HepG2 (cell line): ENCODE results near the gene PPP1R18. TPM values are rescaled to one million over a fixed set of nuclear protein-coding genes. Genes with fewer than 3 reads are reported as not detected.

Experiments used
- BORCS8-MEF2B ChIP-seq: sonication (generic); formaldehyde crosslinking; IDR thresholded peaks from 2 replicates; pipeline ENCODE4 v1.8.0; 2022; ENCODE audit warnings: mild to moderate bottlenecking, missing genetic modification reagents
- HDAC1 ChIP-seq: sonication (generic); formaldehyde crosslinking; IDR thresholded peaks from 2 replicates; pipeline ENCODE4 v1.5.1; 2020; ENCODE audit warnings: mild to moderate bottlenecking, missing genetic modification reagents
- JDP2 ChIP-seq: sonication (generic); formaldehyde crosslinking; IDR thresholded peaks from 2 replicates; pipeline ENCODE4 v1.8.1; 2022; ENCODE audit warnings: missing genetic modification reagents, borderline replicate concordance
- NR2F2 ChIP-seq: IDR thresholded peaks from 2 replicates; pipeline ENCODE4 v1.6.1; 2012; ENCODE audit warnings: low read depth, inconsistent platforms, borderline replicate concordance
- RAD21 ChIP-seq: fragments of 450-650 bp; formaldehyde crosslinking; IDR thresholded peaks from 2 replicates; pipeline ENCODE4 v1.5.0; 2020; ENCODE audit warnings: mild to moderate bottlenecking
- RARA ChIP-seq: IDR thresholded peaks from 2 replicates; pipeline ENCODE4 v1.6.1; 2016; ENCODE audit warnings: missing genetic modification reagents, missing compliant biosample characterization
- REPIN1 ChIP-seq: sonication (generic); formaldehyde crosslinking; IDR thresholded peaks from 2 replicates; pipeline ENCODE4 v1.8.0; 2022; ENCODE audit warnings: missing genetic modification reagents, low read depth, mild to moderate bottlenecking, borderline replicate concordance
- TBX2 ChIP-seq: sonication (generic); formaldehyde crosslinking; IDR thresholded peaks from 2 replicates; pipeline ENCODE4 v1.5.0; 2020; ENCODE audit warnings: missing genetic modification reagents, mild to moderate bottlenecking, borderline replicate concordance
- TCF7L2 ChIP-seq: IDR thresholded peaks from 2 replicates; pipeline ENCODE4 v1.6.1; 2011; ENCODE audit warnings: mild to moderate bottlenecking, low read depth, low read length, moderate library complexity
- TGIF2 ChIP-seq: IDR thresholded peaks from 2 replicates; pipeline ENCODE4 v1.6.1; 2016; ENCODE audit warnings: control low read depth, missing compliant biosample characterization
- THYN1 ChIP-seq: sonication (generic); formaldehyde crosslinking; IDR thresholded peaks from 2 replicates; pipeline ENCODE4 v1.8.1; 2023; ENCODE audit warnings: low read depth, mild to moderate bottlenecking, moderate library complexity, missing genetic modification reagents, borderline replicate concordance
- ZMYM2 ChIP-seq: sonication (generic); formaldehyde crosslinking; IDR thresholded peaks from 2 replicates; pipeline ENCODE4 v1.8.0; 2022; ENCODE audit warnings: mild to moderate bottlenecking, missing genetic modification reagents
- ZNF160 ChIP-seq: sonication (generic); formaldehyde crosslinking; IDR thresholded peaks from 2 replicates; pipeline ENCODE4 v1.8.0; 2022; ENCODE audit warnings: mild to moderate bottlenecking, inconsistent platforms, missing genetic modification reagents
- ZNF251 ChIP-seq: sonication (generic); formaldehyde crosslinking; IDR thresholded peaks from 2 replicates; pipeline ENCODE4 v1.9.0; 2021; ENCODE audit warnings: mild to moderate bottlenecking, missing genetic modification reagents
- ZNF382 ChIP-seq: sonication (generic); formaldehyde crosslinking; IDR thresholded peaks from 2 replicates; pipeline ENCODE4 v1.5.0; 2020; ENCODE audit warnings: missing genetic modification reagents, mild to moderate bottlenecking, borderline replicate concordance
- ZNF432 ChIP-seq: sonication (generic); formaldehyde crosslinking; IDR thresholded peaks from 2 replicates; pipeline ENCODE4 v1.5.0; 2020; ENCODE audit warnings: missing genetic modification reagents, mild to moderate bottlenecking, borderline replicate concordance
- ZNF615 ChIP-seq: sonication (generic); formaldehyde crosslinking; IDR thresholded peaks from 2 replicates; pipeline ENCODE4 v1.5.0; 2020; ENCODE audit warnings: mild to moderate bottlenecking, missing genetic modification reagents, borderline replicate concordance
- ZNF891 ChIP-seq: sonication (generic); formaldehyde crosslinking; IDR thresholded peaks from 2 replicates; pipeline ENCODE4 v1.5.0; 2020; ENCODE audit warnings: mild to moderate bottlenecking, missing genetic modification reagents
- ZSCAN30 ChIP-seq: sonication (generic); formaldehyde crosslinking; IDR thresholded peaks from 2 replicates; pipeline ENCODE4 v1.5.0; 2020; ENCODE audit warnings: mild to moderate bottlenecking, missing genetic modification reagents
- polyA plus RNA-seq, 8 experiments: library from polyadenylated mRNA; depleted of rRNA in 3 of 8; stranded (reverse) in 7 of 8; unstranded in 1 of 8; fragments of >200 nt; fragmentation: Illumina TruSeq in 4 of 8; extraction: Trizol in 4 of 8; gene quantifications; 2 replicates each; pipeline versions ENCODE4 v1.2.1 to v1.2.3, GENCODE V29; 2011 to 2016; ENCODE audit warnings: low read depth in 4 of 8, missing spikeins in 1 of 8, mixed read lengths in 1 of 8; ENCODE audit not compliant: insufficient read depth in 1 of 8
- total RNA-seq, 5 experiments: library from RNA; depleted of rRNA; stranded (reverse); fragments of >200 nt; fragmentation: Illumina TruSeq; extraction: Trizol; gene quantifications; 2 replicates each; pipeline ENCODE4 v1.2.3, GENCODE V29; 2016; ENCODE audit warnings: low read depth in 1 of 5
- TF ChIP-seq, protein P1 (sequence below): sonication (generic); formaldehyde crosslinking; IDR thresholded peaks from 2 replicates; pipeline ENCODE4 v1.4.0; 2020; ENCODE audit warnings: mild to moderate bottlenecking, missing genetic modification reagents, borderline replicate concordance
- TF ChIP-seq, protein P2 (sequence below): IDR thresholded peaks from 2 replicates; pipeline ENCODE4 v1.6.1; 2016; ENCODE audit warnings: low read depth
- TF ChIP-seq, protein P3 (sequence below): sonication (generic); formaldehyde crosslinking; IDR thresholded peaks from 2 replicates; pipeline ENCODE4 v1.9.0; 2022; ENCODE audit warnings: low read depth, missing genetic modification reagents

Gene PPP1R18
- total and polyA plus RNA-seq, 2 of the 13 experiments (the other 11 are each of a cell fraction or from before 2014, with no cell fraction given), result 4.9 to 9.2 TPM

DNA sequence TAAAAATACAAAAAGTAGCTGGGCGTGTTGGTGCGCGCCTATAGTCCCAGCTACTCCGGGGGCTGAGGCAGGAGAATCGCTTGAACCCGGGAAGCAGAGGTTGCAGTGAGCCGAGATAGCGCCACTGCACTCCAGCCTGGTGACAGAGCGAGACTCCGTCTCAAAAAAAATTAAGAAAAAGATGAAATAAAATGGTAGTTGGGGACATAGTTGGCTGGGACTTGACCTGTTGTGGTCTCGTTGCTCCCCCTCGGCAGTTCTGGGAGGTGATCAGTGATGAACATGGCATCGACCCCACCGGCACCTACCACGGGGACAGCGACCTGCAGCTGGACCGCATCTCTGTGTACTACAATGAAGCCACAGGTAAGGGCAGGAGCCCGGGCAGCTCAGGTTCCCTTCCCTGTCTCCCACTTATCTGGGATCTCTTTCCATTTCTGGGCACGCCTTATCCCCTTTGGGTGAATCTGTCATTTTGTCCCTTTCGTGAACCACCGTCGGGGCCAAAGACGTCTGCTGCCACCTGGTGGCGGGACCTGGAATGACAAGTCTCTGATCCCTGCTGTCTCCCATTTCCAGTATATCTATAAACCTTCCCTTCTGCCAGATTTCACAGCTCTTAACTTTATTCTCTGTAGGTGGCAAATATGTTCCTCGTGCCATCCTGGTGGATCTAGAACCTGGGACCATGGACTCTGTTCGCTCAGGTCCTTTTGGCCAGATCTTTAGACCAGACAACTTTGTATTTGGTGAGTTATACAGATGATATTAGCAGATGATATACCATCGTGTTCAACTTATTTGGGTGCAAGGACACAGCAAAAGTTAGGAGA, 36.1 kb upstream of the PPP1R18 start (continued):
- TF ChIP-seq, protein P1, sequence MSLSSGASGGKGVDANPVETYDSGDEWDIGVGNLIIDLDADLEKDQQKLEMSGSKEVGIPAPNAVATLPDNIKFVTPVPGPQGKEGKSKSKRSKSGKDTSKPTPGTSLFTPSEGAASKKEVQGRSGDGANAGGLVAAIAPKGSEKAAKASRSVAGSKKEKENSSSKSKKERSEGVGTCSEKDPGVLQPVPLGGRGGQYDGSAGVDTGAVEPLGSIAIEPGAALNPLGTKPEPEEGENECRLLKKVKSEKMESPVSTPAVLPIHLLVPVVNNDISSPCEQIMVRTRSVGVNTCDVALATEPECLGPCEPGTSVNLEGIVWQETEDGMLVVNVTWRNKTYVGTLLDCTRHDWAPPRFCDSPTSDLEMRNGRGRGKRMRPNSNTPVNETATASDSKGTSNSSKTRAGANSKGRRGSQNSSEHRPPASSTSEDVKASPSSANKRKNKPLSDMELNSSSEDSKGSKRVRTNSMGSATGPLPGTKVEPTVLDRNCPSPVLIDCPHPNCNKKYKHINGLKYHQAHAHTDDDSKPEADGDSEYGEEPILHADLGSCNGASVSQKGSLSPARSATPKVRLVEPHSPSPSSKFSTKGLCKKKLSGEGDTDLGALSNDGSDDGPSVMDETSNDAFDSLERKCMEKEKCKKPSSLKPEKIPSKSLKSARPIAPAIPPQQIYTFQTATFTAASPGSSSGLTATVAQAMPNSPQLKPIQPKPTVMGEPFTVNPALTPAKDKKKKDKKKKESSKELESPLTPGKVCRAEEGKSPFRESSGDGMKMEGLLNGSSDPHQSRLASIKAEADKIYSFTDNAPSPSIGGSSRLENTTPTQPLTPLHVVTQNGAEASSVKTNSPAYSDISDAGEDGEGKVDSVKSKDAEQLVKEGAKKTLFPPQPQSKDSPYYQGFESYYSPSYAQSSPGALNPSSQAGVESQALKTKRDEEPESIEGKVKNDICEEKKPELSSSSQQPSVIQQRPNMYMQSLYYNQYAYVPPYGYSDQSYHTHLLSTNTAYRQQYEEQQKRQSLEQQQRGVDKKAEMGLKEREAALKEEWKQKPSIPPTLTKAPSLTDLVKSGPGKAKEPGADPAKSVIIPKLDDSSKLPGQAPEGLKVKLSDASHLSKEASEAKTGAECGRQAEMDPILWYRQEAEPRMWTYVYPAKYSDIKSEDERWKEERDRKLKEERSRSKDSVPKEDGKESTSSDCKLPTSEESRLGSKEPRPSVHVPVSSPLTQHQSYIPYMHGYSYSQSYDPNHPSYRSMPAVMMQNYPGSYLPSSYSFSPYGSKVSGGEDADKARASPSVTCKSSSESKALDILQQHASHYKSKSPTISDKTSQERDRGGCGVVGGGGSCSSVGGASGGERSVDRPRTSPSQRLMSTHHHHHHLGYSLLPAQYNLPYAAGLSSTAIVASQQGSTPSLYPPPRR (CRISPR knock-in tag), result no peak
- TF ChIP-seq RARA (CRISPR knock-in tag), result peak; percentile 48
- no peak for TF ChIP-seq JDP2 (CRISPR knock-in tag)
- TF ChIP-seq TGIF2, result peak; percentile 90
- TF ChIP-seq ZSCAN30, result no peak
- TF ChIP-seq, protein P2, sequence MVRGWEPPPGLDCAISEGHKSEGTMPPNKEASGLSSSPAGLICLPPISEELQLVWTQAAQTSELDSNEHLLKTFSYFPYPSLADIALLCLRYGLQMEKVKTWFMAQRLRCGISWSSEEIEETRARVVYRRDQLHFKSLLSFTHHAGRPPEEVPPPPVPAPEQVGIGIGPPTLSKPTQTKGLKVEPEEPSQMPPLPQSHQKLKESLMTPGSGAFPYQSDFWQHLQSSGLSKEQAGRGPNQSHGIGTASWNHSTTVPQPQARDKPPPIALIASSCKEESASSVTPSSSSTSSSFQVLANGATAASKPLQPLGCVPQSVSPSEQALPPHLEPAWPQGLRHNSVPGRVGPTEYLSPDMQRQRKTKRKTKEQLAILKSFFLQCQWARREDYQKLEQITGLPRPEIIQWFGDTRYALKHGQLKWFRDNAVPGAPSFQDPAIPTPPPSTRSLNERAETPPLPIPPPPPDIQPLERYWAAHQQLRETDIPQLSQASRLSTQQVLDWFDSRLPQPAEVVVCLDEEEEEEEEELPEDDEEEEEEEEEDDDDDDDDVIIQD (CRISPR knock-in tag), result no peak
- TF ChIP-seq ZNF382 (CRISPR knock-in tag), result no peak
- TF ChIP-seq THYN1 (CRISPR knock-in tag), result 0 out of 2 replicates have a peak, but pooled peaks have one; percentile 53
- no peak for TF ChIP-seq ZNF615 (CRISPR knock-in tag)
- TF ChIP-seq TCF7L2, result no peak
- TF ChIP-seq ZNF160, result no peak
- no peak for TF ChIP-seq ZNF891 (CRISPR knock-in tag)
- no peak for TF ChIP-seq ZMYM2 (CRISPR knock-in tag)
- no peak for TF ChIP-seq NR2F2
- peak; percentile 40; the same call in 1 of the 2 replicates for TF ChIP-seq TBX2 (CRISPR knock-in tag)
- TF ChIP-seq BORCS8-MEF2B, result no peak
- no peak; the same call in 1 of the 2 replicates for TF ChIP-seq REPIN1 (CRISPR knock-in tag)
- TF ChIP-seq, protein P3, sequence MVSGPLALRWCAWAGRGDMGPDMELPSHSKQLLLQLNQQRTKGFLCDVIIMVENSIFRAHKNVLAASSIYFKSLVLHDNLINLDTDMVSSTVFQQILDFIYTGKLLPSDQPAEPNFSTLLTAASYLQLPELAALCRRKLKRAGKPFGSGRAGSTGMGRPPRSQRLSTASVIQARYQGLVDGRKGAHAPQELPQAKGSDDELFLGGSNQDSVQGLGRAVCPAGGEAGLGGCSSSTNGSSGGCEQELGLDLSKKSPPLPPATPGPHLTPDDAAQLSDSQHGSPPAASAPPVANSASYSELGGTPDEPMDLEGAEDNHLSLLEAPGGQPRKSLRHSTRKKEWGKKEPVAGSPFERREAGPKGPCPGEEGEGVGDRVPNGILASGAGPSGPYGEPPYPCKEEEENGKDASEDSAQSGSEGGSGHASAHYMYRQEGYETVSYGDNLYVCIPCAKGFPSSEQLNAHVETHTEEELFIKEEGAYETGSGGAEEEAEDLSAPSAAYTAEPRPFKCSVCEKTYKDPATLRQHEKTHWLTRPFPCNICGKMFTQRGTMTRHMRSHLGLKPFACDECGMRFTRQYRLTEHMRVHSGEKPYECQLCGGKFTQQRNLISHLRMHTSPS (CRISPR knock-in tag), result no peak; the same call in 1 of the 2 replicates
- peak; percentile 94 for TF ChIP-seq RAD21 (CRISPR knock-in tag)
- TF ChIP-seq HDAC1 (CRISPR knock-in tag), result peak; percentile 46; the same call in 1 of the 2 replicates
- no peak for TF ChIP-seq ZNF432
- no peak for TF ChIP-seq ZNF251 (CRISPR knock-in tag)
